NCI-H446 treated with DMSO at 0.1 percent for 48 hours (cell line): ENCODE data around the gene IGIP.
A peak's percentile ranks its signal among the peaks of the same experiment; 100 is the strongest.

Experiments used
- DNase-seq: peaks from one replicate; lab custom pipeline; 2025; lab: John Stamatoyannopoulos, UW

IGIP gene

GRCh38 chr5:140111011-140111858, 14.5 kb upstream of the IGIP start:
- no peak for DNase-seq

GRCh38 chr5:140111859-140112551, 13.7 kb upstream of the IGIP start:
- DNase-seq: no peak

GRCh38 chr5:140112685-140113179, 13.0 kb upstream of the IGIP start:
- DNase-seq: no peak

- no peak for DNase-seq
Observed at GRCh38 chr5:140113180-140113698, 12.5 kb upstream of the IGIP start.

GRCh38 chr5:140113699-140114263, 12.0 kb upstream of the IGIP start, which contains the start of gene PURA:
PURA (plus strand) TSS chr5:140114109; CDS start chr5:140114182, 73 bp downstream.
- DNase-seq: peak; percentile 80

- DNase-seq: no peak
Observed at GRCh38 chr5:140114341-140115185, 11.2 kb upstream of the IGIP start.

GRCh38 chr5:140115186-140115500, 10.6 kb upstream of the IGIP start:
- DNase-seq: no peak

GRCh38 chr5:140116716-140117115, 9.0 kb upstream of the IGIP start:
- no peak for DNase-seq

- no peak for DNase-seq
Observed at GRCh38 chr5:140117523-140117922, 8.2 kb upstream of the IGIP start.

- DNase-seq: no peak
Observed at GRCh38 chr5:140118302-140118936, 7.3 kb upstream of the IGIP start.

- DNase-seq: no peak
Observed at GRCh38 chr5:140126315-140127012, 727 bp downstream of the IGIP start.

- DNase-seq: no peak
Observed at GRCh38 chr5:140128376-140128775, 2.6 kb downstream of the IGIP start.

- DNase-seq: no peak
Observed at GRCh38 chr5:140130949-140131733, 5.4 kb downstream of the IGIP start.

GRCh38 chr5:140131967-140132409, 6.3 kb downstream of the IGIP start:
- DNase-seq: no peak

- DNase-seq: no peak
Observed at GRCh38 chr5:140133514-140134167, 7.9 kb downstream of the IGIP start.

- no peak for DNase-seq
Observed at GRCh38 chr5:140134277-140134935, 8.7 kb downstream of the IGIP start.

- no peak for DNase-seq
Observed at GRCh38 chr5:140135127-140135526, 9.4 kb downstream of the IGIP start.

- no peak for DNase-seq
Observed at GRCh38 chr5:140136624-140137023, 10.9 kb downstream of the IGIP start.

GRCh38 chr5:140140435-140140834, 14.7 kb downstream of the IGIP start:
- no peak for DNase-seq
